ENCODE data around the gene BMAL2.

BMAL2 gene

GRCh38 chr12:27361372-27361771 is 28.7 kb downstream of the BMAL2 start:
- no peak for DNase-seq

DNA sequence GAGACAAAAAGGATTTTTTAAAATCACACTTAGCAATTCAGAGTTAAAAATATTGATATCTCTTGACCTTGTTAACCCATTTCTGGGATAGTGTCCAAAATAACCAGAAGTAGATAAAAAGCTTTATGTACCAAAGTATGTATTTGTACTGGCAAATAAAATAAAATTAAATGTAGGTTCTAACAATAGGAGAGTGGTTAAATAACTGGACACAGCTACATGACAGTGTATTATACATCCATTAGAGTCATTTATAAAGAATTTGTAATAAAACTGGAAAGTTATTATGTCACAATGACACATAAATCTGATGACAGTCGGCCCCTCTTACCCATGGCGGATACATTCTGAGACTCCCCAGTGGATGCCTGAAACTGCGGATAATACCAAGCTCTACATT is 34.0 kb downstream of the BMAL2 start:
- no peak for DNase-seq

DNA sequence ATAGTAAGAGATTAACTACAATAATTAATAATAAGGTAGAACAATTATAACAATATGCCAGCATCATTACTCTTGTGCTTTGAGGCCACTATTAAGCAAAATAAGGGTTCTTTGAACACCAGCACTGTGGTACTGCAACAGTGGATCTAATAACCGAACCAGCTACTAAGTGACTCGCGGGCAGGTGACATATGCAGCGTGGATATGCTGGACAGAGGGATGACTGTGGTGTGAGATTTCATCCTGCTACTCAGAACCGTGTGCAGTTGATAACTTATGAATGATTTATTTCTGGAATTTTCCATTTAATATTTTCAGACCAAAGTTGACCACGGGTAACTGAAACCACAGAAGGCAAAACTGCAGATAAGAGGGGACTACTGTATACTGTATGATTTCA is 34.4 kb downstream of the BMAL2 start:
- no peak for DNase-seq

GRCh38 chr12:27382171-27382795 is 49.6 kb downstream of the BMAL2 start:
- no peak for DNase-seq

Data from NCI-H524 treated with DMSO at 0.1 percent for 48 hours (cell line).